Measurements from ENCODE around the gene PAWR. TPM values are rescaled to one million over a fixed set of nuclear protein-coding genes. Genes with fewer than 3 reads are reported as not detected.
"Not testable (repeated sequence)": the region's sequence is repeated elsewhere in the genome, so short reads cannot be mapped to it uniquely, and the experiment has no call there.

Gene PAWR
- total and polyA plus RNA-seq, 12 donors, result 3.0 to 16.6 (median 10.2) TPM

- WGBS, 2 donors, result 73 to 78% methylated on average over 4 of the region's 4 CpGs
- DNase-seq (no peak), ATAC-seq (no peak)
- Histone ChIP-seq H3K27me3 (no peaks in the 10 kb centered on the region), H3K4me3 (no peak overlapping the region), H3K27ac (no peak overlapping the region), H3K9me3 (peaks cover 0 to 24% (median 3%) of the 10 kb centered on the region in 11 donors), H3K4me1 (peaks cover 0 to 7% (median 0%) of the 10 kb centered on the region in 9 donors), H3K36me3 (peaks cover 0 to 2% (median 0%) of the 10 kb centered on the region in 9 donors)
- no peak for TF ChIP-seq CTCF (IDR thresholded peaks at IDR 0.05)
- intact Hi-C loops (cut with DNase I), result no loop called here
Measured at GRCh38 chr12:79566452-79567174, 124.2 kb downstream of the PAWR start.

GRCh38 chr12:79564727-79565350 is 125.9 kb downstream of the PAWR start:
- H3K27me3 ChIP-seq; H3K36me3 ChIP-seq; DNase-seq; H3K4me3 ChIP-seq; intact Hi-C loops (cut with DNase I); ATAC-seq; H3K4me1 ChIP-seq; H3K27ac ChIP-seq: not testable (repeated sequence)
- H3K9me3 ChIP-seq, result peaks cover 0 to 21% (median 0%) of the 10 kb centered on the region in 11 donors
- WGBS, 2 donors, result 98% methylated on average over 27 to 29 of the region's 29 CpGs

- TF ChIP-seq CTCF (IDR thresholded peaks at IDR 0.05), result no peak
- Histone ChIP-seq H3K27me3 (no peaks in the 10 kb centered on the region), H3K4me3 (no peak overlapping the region), H3K36me3 (no peaks in the 10 kb centered on the region), H3K27ac (no peak overlapping the region), H3K4me1 (peaks cover 0 to 24% (median 11%) of the 10 kb centered on the region in 9 donors), H3K9me3 (peaks cover 0 to 21% (median 0%) of the 10 kb centered on the region in 11 donors)
- WGBS, 2 donors, result 77 to 85% methylated on average over 3 of the region's 3 CpGs
- ATAC-seq, result no peak
- intact Hi-C loops (cut with DNase I), result no loop called here
- DNase-seq, result no peak
Measured at GRCh38 chr12:79563021-79563740, 127.6 kb downstream of the PAWR start.

- Histone ChIP-seq H3K4me3 (no peak overlapping the region), H3K27me3 (no peaks in the 10 kb centered on the region), H3K4me1 (peaks cover 0 to 38% (median 16%) of the 10 kb centered on the region in 9 donors), H3K36me3 (no peaks in the 10 kb centered on the region), H3K27ac (no peak overlapping the region), H3K9me3 (peaks cover 0 to 21% (median 0%) of the 10 kb centered on the region in 11 donors)
- DNase-seq (no peak), ATAC-seq (no peak)
- no peak for TF ChIP-seq CTCF (IDR thresholded peaks at IDR 0.05)
- intact Hi-C loops (cut with DNase I), result no loop called here
- WGBS, 2 donors, result 95 to 98% methylated on average over 35 of the region's 35 CpGs
Measured at GRCh38 chr12:79561401-79562132, 129.2 kb downstream of the PAWR start.

Data from heart right ventricle (tissue), 16 donors.